GM20000 (cell line): Measurements from ENCODE around the gene MADCAM1.
"Not testable (repeated sequence)": the region's sequence is repeated elsewhere in the genome, so short reads cannot be mapped to it uniquely, and the experiment has no call there.

Source experiments
- DNase-seq: peaks from one replicate; pipeline ENCODE4 v3.0.0; 2012; ENCODE audit warnings: low spot score
- CTCF ChIP-seq: IDR thresholded peaks from 2 replicates; pipeline ENCODE4 v1.5.1; 2012; ENCODE audit warnings: mild to moderate bottlenecking, control low read depth; ENCODE audit errors: extremely low read depth, missing control alignments

The MADCAM1 gene

GRCh38 chr19:496112-496665 lies at the start of gene MADCAM1:
Gene MADCAM1, plus strand, starts transcription at chr19:496486. Its CDS starts 14 bp downstream, at chr19:496500.
- DNase-seq, result no peak
- no peak for TF ChIP-seq CTCF

GRCh38 chr19:447064-447426 lies 49.2 kb upstream of the MADCAM1 start:
- DNase-seq, result no peak
- no peak for TF ChIP-seq CTCF

- no peak for DNase-seq
- no peak for TF ChIP-seq CTCF
Measured at GRCh38 chr19:447816-448560, 48.3 kb upstream of the MADCAM1 start.

- no peak for TF ChIP-seq CTCF
- DNase-seq, result no peak
Measured at GRCh38 chr19:449916-450315, 46.4 kb upstream of the MADCAM1 start.

- not testable (repeated sequence) for DNase-seq
Measured at GRCh38 chr19:450912-451481, 45.3 kb upstream of the MADCAM1 start.

GRCh38 chr19:452829-453228 lies 43.5 kb upstream of the MADCAM1 start:
- no peak for TF ChIP-seq CTCF
- DNase-seq, result no peak

- TF ChIP-seq CTCF, result no peak
Measured at GRCh38 chr19:453606-454005, 42.7 kb upstream of the MADCAM1 start.

GRCh38 chr19:455031-455705 lies 41.1 kb upstream of the MADCAM1 start:
- no peak for DNase-seq

More at GRCh38 chr19:453606-454005, 42.7 kb upstream of the MADCAM1 start:
- no peak for DNase-seq

More at GRCh38 chr19:455031-455705, 41.1 kb upstream of the MADCAM1 start:
- no peak for TF ChIP-seq CTCF
